RKO (cell line): ENCODE results near the gene LARP4B.

Experiments used
- DNase-seq: peaks from one replicate; pipeline ENCODE4 v3.0.0-alpha.2; 2016; ENCODE audit warnings: low spot score

The LARP4B gene

DNA sequence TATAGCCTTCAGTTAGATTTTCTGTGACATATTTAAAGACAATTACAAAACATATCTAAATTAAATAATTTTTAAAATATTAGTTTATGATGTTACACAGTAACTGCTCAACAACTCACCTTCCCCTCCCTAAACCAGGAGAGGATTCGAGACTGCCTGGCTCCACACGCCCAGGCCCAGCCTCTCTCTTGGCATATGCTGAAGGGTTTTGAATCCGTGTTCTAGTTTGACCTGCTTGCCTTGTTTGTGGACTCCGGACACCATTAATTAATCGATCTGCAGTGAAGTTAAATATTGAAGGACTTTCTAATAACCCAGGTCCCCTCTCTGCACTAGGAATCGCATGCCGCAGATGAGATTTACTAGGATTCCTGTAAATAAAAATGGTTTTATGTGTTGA, 106.6 kb downstream of the LARP4B start:
- no peak for DNase-seq

DNA sequence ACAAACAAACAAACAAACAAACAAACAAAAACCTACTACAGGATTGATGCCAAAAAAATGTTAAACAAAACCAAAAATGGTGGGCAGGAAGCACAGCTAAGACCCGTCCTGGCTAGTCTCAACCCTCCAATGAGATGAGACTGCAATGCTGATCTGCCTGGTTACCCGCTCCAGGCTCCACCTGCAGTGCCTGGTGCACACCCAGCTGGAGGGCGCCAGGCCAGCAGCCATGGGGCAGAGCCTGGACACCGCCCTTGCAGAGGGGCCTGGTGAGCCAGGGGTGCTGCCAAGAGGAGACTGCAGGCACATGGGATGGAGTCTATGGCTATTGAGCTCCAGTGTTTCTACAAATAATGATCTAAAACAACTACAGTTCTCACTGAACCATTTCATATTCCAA, 107.0 kb downstream of the LARP4B start:
- no peak for DNase-seq

DNA sequence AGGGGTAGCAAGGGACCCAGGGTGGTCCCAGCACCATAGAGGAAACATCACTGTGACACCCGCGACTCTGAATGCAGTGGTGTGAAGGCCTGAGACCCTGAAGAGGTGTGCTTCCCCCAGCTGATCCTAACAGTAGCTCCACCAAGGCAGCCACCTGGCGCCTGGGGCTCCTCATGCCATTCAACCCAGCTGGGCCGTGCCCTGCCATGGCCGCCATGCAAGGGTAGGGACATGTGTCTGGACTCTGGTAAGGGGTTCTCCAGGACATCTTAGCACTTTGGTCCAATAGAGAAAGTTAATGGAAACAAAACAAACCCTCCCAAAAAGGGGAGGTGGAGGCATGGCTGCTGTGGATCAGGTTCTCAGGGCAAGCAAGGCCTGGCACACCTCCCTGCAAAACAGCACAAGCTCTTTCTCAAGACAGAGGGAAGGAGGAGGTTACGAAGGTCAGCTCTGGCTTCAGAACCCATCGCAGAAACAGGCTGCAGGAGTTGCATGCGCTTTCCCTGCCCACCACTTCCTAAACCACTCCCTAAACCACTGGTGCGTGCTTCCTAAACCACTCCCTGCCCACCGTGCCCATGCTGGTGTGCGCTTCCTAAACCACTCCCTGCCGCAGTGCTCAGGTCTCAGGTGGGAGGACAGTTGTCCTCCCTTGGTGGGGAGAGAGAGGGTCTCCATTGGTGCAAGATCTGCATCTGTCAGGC, 108.7 kb downstream of the LARP4B start:
- no peak for DNase-seq

DNA sequence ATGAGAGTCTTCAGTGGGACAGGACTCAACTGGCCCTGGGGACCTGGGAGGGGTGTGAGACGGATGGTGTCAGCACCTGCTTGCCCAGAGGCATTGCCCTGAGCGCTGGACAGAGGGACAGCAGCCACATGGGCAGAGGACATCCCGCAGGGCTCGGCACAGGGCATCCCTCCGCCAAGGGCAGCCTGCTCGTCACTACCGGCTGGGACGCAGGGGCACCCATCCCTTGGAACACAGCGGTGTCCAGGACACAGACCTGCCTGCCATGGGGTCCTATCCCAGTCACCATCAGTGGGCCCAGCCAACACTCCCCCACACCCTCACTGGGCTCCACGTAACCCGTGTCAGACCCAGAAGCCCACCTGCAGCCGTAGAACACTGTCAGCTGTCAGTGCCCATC, 109.3 kb downstream of the LARP4B start:
- no peak for DNase-seq

DNA sequence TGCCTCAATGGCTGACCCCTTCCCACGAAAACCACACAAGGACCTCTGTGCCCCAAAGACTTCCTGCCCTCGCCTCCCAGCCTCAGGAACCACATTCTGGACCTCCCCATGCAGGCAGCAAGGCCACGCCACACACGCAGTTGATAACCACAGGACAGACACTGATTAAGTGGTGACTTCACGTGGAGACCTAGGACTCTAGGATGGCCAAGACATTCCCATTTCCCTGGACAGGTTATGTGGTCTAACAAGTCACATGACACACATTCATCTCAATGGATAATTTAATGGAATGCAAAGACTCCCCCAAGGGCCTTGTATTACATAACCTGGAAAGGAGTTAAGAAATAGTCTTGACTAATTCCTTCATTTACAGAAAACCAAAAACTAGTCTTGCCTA, 110.2 kb downstream of the LARP4B start:
- no peak for DNase-seq

DNA sequence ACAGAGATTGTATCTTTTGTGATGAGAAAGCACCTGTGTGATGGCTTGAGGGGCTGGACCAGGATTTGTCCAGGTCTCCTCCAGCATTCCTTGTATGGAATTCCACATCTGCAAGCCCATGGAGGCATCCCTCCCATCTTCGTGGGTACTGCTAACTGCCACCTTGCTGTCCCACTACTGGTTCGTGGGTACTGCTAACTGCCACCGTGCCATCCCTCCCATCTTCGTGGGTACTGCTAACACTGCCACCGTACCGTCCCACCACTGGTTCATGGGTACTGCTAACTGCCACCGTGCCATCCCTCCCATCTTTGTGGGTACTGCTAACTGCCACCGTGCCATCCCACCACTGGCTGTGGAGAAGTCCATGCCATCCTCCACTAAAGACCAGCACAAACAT, 111.7 kb downstream of the LARP4B start:
- DNase-seq = no peak

DNA sequence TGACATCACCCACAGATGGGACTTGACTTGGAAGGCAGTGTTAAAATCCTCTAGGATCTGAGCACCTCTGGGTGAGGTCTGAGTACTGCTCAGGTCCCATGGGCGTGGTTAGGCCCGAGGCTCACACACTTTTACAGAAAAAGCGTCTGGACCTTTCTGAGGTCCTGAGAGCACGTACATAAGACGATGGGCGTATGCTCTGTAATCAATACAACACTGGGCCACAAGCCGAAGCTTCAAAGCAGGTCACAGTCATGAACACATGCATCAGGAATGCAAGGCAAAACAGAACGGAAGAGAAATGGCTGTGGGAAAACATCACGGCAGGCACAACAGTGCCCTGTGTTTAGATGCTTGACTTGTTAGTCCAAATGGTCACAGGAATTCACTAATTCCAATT, 112.2 kb downstream of the LARP4B start:
- DNase-seq = no peak

DNA sequence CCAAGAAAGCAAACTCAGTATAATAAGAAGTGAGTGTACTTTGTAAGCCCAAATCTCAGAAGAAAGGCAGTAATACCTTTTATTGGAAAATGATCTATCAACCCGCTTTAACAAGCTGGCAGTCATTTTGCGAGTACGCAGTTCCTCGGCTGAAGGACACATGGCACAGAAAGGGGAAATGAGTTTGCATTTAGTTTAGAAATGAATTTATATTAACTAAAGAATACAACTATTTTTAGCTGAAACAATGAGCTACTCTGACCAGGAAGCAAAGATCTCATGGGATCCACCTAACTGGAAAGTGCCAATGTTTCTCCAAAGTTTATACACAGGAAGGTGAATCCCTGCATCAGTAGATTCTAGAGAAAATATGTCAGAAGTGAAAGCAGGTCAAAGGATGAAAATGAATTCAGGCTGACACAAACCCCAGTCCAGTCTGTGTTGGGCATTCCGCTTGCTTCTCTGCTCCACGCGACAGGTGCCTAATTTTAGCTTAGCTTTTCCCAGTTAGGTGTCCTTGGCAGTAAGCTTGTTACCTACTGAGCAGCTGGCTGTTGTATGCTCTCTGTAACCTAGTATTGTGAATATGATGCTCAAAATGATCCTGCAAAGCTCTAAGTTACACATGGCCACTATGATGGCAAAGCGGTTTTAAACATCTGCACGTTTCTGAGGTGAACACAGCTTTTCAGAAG, 112.8 kb downstream of the LARP4B start:
- no peak for DNase-seq

DNA sequence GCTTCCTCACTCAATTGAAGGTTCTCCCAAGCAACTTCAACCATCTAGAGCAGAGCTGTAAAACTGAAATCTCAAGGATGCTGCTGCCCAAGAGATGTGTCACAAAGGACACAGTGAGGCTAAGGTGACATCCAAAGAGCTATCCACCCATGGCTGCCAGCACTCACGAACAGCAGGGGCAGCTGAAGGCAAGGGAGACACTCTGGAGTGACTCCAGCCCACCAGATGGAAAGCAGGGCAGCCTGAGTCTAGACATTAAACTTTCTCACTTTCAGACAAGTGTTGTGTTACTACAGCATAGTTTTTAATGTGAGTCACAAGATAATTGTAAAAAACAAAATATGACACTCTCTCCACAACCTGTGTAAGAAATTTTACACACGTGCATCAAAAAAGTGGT, 113.5 kb downstream of the LARP4B start:
- DNase-seq = no peak

DNA sequence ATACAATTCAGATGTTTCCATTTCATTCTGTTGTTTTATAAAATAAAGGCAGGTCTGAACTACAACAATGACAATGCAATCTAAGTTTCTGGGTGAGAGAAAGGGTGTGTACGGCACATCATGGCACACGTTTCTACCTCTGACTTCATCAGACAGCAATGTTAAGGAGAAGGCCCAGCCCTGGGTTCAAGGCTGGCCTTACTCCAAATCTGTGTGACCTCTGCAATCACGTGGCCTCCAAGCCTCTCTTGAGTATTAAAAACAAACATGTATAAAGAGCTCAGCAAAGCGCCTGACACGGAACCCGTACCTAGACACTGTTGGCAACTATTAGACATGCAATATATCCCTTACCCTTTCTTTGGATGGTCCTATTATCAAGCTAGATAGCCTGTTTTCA, 114.1 kb downstream of the LARP4B start:
- no peak for DNase-seq

DNA sequence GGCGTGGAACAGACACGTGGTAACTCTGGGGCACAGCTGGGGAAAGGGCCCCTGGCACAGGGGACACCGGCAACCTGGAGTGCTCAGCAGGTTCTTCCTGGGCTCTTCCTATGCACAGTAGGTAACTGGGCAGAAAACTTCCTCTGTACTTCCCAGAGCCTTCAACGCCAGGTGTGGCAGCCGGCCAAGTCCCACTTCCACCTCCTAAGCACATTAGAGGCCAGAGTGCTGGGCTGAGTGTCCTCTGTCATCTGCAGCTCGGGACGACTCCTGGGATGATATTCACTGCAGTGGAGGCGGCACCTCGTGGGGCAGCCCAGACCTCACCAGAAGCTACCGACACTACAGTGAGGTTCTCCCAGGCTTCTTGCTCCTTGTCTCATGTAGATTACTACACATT, 114.5 kb downstream of the LARP4B start:
- DNase-seq = no peak

DNA sequence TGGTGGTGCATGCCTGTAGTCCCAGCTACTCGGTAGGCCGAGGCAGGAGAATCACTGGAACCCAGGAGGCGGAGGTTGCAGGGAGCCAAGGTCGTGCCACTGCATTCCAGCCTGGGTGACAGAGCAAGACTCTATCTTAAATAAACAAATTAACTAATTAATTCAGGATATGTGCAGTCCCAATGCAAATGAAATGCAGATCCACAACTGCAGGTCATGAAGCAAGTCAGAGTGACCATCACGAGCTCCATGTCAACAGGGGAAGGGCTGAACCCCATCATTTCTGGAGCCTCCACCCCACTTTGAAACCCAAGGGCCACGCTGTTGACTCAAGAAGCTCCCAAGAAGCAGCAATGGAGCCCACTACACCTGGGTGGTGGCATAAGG, 115.4 kb downstream of the LARP4B start:
- DNase-seq = no peak

DNA sequence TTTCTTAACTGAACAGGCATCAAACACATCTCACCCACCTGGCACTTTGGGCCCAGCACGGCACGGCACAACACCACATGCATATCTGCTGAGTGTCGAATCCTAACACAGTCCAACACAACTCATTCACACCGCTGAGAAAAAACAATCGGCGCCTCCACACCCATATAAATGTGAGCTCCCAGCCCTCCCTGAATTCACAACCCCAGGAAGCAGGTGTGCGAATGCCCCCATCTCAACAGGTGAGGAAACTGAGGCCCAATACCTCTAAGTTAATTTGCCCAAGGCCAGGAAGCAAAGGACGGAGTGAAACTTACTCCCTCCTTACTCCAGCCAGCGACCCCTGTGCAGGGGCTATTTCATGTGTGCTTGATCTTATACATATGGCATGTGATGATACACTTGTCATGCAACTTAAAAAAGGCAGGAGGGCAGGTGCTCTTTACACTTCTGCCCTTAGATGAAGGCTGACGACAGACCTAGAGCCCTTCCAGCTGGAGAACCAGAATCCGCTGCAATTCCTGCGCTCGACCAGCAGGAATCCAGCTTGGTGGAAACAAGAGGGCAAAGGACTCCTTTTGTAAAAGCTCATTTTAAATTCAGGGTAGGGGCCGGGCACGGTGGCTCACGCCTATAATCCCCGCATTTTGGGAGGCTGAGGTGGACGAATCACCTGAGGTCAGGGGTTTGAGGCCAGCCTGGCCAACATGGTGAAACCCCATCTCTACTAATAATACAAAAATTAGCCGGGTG, 116.0 kb downstream of the LARP4B start:
- DNase-seq = no peak

DNA sequence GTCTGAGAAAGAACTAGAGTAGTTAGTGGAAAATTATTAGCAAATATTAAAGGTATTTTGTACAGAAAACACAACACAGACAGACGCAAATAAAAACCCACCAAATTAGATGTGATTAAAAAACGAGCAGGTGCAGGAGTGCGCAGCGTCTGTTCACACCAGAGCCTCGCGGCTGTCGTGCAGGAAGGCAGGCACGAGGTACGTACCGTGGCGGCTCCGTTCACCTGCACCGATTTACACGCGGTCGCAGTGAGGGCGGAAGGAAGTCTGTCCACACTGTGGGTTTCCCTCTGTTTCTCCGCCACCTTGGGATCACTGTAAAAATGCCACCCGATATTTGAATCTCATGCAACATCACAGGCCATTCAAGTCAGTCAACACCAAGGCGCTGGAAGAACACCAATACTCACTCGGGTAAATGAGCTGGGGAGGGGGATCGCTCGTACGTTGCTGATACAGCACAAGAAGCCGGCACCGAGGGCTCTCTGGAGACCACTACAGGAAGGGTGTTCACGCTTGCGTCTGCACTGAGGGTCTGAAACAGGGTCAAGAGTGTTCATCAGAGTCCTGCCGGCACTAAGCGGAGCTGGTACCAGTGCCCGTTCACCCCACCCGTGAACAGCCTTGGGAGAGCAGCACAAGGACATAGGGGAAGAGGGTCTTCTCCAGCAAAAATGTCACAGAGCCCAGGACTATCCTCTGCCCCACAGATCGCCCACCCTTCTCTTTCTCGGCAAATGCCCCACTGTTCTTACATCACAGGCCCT, 116.8 kb downstream of the LARP4B start:
- no peak for DNase-seq

DNA sequence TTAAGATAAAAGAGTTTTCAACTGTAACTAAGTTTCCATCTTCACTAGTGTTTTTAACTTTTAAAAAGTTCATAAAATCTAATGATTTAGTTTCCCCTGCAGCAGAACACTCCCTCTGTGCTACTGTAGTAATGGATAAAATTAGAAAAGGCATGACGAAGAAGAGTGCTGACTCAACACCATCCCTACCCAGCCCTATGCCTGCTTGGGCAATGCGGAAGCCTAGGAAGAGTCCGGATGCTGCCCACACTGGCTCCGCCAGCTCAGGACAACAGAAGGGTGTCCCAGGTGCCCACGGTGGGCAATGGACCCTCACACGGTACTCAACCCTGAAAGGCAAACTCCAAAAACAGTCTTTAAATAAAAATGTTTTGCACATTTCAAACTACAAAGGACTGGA, 118.2 kb downstream of the LARP4B start:
- DNase-seq = no peak

DNA sequence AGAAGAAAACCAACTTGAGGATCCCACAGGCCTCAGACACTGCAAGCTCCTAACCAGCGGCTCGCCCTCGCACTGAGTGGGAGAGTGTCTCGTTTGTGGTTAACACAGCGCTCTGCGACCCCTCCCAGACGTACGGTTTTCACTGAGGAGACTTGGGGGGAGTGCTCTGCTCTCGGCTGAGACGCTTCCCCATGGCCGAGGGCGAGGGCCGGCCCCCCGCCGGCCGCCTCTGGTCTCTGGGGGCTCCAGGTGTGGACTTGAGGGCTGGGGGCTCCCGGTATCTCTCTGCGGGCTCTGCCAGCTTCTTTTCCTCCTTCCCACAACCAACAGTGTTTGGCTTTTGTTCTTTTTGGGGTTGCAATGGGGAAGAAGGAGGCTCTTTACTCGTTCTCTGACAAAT, 118.7 kb downstream of the LARP4B start:
- DNase-seq = no peak

DNA sequence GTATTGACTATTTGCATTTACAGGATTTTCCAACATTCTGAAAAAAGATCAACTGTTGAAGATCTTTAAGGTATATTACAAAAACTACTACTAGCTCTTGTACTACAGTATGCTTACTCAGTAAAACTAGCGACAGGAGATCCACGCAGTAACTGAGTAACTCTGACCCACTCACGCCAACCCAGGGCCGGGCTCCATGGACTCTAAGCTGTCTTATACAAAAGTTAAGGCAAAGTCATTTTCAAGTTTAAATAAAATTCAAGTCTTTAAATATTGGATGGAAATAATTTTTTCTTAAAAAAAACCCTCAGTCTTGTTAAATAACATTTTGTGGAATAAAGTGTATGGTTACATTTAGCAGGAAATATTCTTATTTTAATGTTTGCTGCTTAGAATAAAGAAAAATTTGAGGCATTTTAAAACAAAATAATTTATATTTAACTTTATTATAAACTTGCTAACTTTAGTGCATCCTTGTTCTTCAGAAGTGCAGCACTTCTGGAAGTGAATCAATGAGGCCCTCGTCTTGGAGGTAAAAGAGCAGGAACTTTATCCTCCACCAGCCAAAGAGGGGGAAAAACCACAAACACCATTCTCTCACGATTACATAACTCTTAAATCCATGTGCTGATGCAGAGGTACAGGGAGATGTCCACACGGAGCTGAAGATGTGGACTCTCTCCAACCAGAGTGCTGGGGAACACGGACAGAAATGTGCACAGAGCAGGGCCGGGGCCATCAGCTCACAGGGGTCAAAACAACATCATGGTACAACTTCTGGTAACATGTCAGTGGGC, 119.9 kb downstream of the LARP4B start:
- no peak for DNase-seq

DNA sequence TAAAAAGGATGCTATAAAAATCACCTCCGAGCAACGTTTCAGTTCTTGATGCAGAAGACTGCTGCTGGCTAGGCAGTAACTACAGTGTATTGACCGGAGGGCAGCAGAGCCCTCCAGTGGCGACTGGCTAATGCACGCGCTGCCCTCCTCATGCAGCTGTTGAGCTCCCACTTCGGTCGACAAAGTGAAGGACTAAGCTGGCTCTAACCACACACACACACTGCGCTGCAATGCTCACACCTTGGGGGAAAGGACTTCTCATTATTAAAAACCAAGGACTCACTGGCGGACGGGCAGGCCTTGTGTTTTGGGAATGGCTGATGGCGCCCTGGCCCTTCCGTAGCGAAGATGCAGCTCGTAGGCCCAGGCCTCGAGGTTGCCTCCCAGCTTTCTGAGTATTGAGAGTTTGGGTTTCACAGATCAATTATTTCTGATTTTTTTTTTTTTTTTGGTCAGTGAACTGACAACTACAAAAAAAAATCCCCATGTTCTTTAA, 121.1 kb downstream of the LARP4B start:
- peak; percentile 57 for DNase-seq

DNA sequence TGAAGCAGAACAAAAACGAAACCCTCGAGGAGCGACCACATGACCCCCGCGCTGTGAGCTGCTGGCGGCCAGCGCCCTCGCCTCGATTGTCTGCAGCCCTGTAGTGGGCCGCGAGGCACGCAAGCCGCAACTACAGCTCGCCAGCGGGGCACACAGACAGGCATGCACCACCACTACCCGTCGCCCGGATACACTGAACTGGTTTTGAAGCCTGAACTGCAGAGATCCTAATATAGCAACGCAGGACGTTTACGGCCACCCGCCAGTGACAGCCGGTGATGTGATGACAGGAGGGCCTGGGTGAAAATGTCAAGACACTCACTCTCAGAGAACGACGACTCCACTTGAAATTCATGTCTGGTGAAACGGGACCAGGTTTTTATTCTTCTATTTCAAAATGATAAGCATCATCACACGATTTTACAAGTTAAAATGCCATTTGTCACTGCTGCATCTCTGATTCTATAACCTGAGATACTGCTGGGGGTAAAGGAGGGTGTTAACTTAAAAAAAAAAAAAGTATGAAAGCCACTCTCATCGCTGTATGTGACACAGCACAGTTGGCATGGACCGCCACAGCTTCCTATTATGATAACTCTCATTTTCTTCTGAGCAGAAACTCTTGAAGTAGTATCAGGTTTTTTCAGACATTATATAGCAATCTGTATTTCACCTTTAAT, 121.7 kb downstream of the LARP4B start:
- DNase-seq = no peak

DNA sequence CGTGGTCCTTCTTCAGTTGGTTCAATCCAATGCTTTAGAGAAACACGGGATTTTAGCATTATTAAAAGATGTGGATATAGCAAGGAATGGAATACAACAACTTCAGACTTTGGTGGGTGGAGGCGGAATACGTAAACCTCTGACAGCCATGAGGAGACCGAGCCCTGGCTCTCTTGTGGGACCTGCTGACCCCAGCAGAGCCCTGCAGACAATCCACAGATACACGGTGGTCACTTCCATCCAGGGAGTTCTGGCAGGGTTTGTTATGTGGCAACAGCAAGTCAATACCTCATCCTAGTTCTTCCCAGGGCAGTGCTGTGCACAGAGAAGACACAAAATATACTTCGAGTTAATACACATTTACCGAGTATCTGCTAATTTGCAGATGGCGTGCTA, 123.5 kb downstream of the LARP4B start:
- no peak for DNase-seq
